Duodenal mucosa (tissue), 2 donors: ENCODE data around the gene CALR.

Experiments
- H3K27ac ChIP-seq: one replicate; pipeline ENCODE4 v1.7.0; 2013; ENCODE audit warnings: low read depth, low read length
- H3K27me3 ChIP-seq, 2 donors: one replicate each; pipeline ENCODE4 v1.7.0; 2013; ENCODE audit warnings: low read length in 2 of 2, control low read depth in 1 of 2; ENCODE audit not compliant: insufficient read depth in 2 of 2, control insufficient read depth in 1 of 2
- H3K36me3 ChIP-seq, 2 donors: one replicate each; pipeline ENCODE4 v1.7.0; 2013; ENCODE audit warnings: low read length in 2 of 2, control low read depth in 1 of 2; ENCODE audit not compliant: insufficient read depth in 2 of 2, control insufficient read depth in 1 of 2
- H3K4me1 ChIP-seq, 2 donors: one replicate each; pipeline ENCODE4 v1.7.0; 2013; ENCODE audit warnings: low read length in 2 of 2, control low read depth in 1 of 2; ENCODE audit not compliant: insufficient read depth in 2 of 2, control insufficient read depth in 1 of 2
- H3K4me3 ChIP-seq, 2 donors: one replicate each; pipeline ENCODE4 v1.7.0; 2013; ENCODE audit warnings: low read length in 2 of 2, low read depth in 1 of 2
- H3K9ac ChIP-seq, 2 donors: one replicate each; pipeline ENCODE4 v1.7.0; 2013; ENCODE audit warnings: low read length in 2 of 2, low read depth in 1 of 2
- H3K9me3 ChIP-seq, 2 donors: one replicate each; pipeline ENCODE4 v1.7.0; 2013; ENCODE audit warnings: low read length in 2 of 2, control low read depth in 1 of 2; ENCODE audit not compliant: control insufficient read depth in 1 of 2

The CALR gene

GRCh38 chr19:12990853-12991252, 52.4 kb downstream of the CALR start:
- H3K36me3 ChIP-seq: no peaks in the 10 kb centered on the region
- no peak overlapping the region for H3K9ac ChIP-seq
- H3K27ac ChIP-seq: no peak overlapping the region
- peaks cover 5 to 9% of the 10 kb centered on the region in 2 donors for H3K4me1 ChIP-seq
- H3K27me3 ChIP-seq: no peaks in the 10 kb centered on the region
- H3K9me3 ChIP-seq: no peaks in the 10 kb centered on the region
- H3K4me3 ChIP-seq: no peak overlapping the region

- H3K27ac ChIP-seq: no peak overlapping the region
- H3K4me3 ChIP-seq: no peak overlapping the region
- no peaks in the 10 kb centered on the region for H3K36me3 ChIP-seq
- H3K27me3 ChIP-seq: no peaks in the 10 kb centered on the region
- H3K4me1 ChIP-seq: peaks cover 4 to 6% of the 10 kb centered on the region in 2 donors
- no peaks in the 10 kb centered on the region for H3K9me3 ChIP-seq
- no peak overlapping the region for H3K9ac ChIP-seq
Observed at GRCh38 chr19:12991296-12991695, 52.9 kb downstream of the CALR start.

GRCh38 chr19:12992729-12993128, 54.3 kb downstream of the CALR start:
- H3K9ac ChIP-seq: no peak overlapping the region
- H3K4me3 ChIP-seq: no peak overlapping the region
- H3K4me1 ChIP-seq: peaks cover 12 to 16% of the 10 kb centered on the region in 2 donors
- no peaks in the 10 kb centered on the region for H3K27me3 ChIP-seq
- H3K27ac ChIP-seq: no peak overlapping the region
- no peaks in the 10 kb centered on the region for H3K36me3 ChIP-seq
- no peaks in the 10 kb centered on the region for H3K9me3 ChIP-seq

- H3K4me3 ChIP-seq: no peak overlapping the region
- H3K4me1 ChIP-seq: peaks cover 12 to 16% of the 10 kb centered on the region in 2 donors
- H3K9me3 ChIP-seq: no peaks in the 10 kb centered on the region
- peaks cover 0 to 2% of the 10 kb centered on the region in 2 donors for H3K36me3 ChIP-seq
- H3K27me3 ChIP-seq: no peaks in the 10 kb centered on the region
- H3K27ac ChIP-seq: no peak overlapping the region
- no peak overlapping the region for H3K9ac ChIP-seq
Observed at GRCh38 chr19:12993562-12993961, 55.2 kb downstream of the CALR start.
